GM20000 (cell line): ENCODE measurements around the gene ARHGAP35.
"Not testable (repeated sequence)": the region's sequence is repeated elsewhere in the genome, so short reads cannot be mapped to it uniquely, and the experiment has no call there.

Source experiments
- DNase-seq: peaks from one replicate; pipeline ENCODE4 v3.0.0; 2012; ENCODE audit warnings: low spot score
- CTCF ChIP-seq: IDR thresholded peaks from 2 replicates; pipeline ENCODE4 v1.5.1; 2012; ENCODE audit warnings: mild to moderate bottlenecking, control low read depth; ENCODE audit errors: extremely low read depth, missing control alignments

ARHGAP35 gene

GRCh38 chr19:46866407-46867136 is 5.8 kb downstream of the ARHGAP35 start:
- TF ChIP-seq CTCF: no peak
- no peak for DNase-seq

- no peak for TF ChIP-seq CTCF
- DNase-seq: no peak
Observed at GRCh38 chr19:46867170-46867569, 6.4 kb downstream of the ARHGAP35 start.

- no peak for DNase-seq
- TF ChIP-seq CTCF: no peak
Observed at GRCh38 chr19:46868025-46868802, 7.4 kb downstream of the ARHGAP35 start.

- DNase-seq: not testable (repeated sequence)
Observed at GRCh38 chr19:46871173-46871572, 10.4 kb downstream of the ARHGAP35 start.

GRCh38 chr19:46872967-46873366 is 12.2 kb downstream of the ARHGAP35 start:
- no peak for TF ChIP-seq CTCF
- no peak for DNase-seq

- TF ChIP-seq CTCF: no peak
- no peak for DNase-seq
Observed at GRCh38 chr19:46875234-46875633, 14.4 kb downstream of the ARHGAP35 start.

GRCh38 chr19:46875657-46876056 is 14.9 kb downstream of the ARHGAP35 start:
- DNase-seq: no peak
- TF ChIP-seq CTCF: no peak
